GM10248 (cell line): ENCODE data around the gene SMIM7.
A peak's percentile ranks its signal among the peaks of the same experiment; 100 is the strongest.
"Not testable (repeated sequence)": the region's sequence is repeated elsewhere in the genome, so short reads cannot be mapped to it uniquely, and the experiment has no call there.

Source experiments
- CTCF ChIA-PET: fragments of 300-600 bp; sonication (Branson Sonifier 250); formaldehyde crosslinking; extraction: SDS; loops from one replicate; lab custom pipeline; 2021; ENCODE audit warnings: antibody characterized with exemption; lab: Yijun Ruan, JAX
- POLR2A ChIA-PET: fragments of 350-650 bp; sonication (Branson Sonifier 250); formaldehyde crosslinking; extraction: SDS; loops from one replicate; lab custom pipeline; 2020; ENCODE audit warnings: antibody characterized with exemption; lab: Yijun Ruan, JAX
- DNase-seq: peaks from one replicate; pipeline ENCODE4 v3.0.0; 2012; ENCODE audit errors: extremely low spot score
- CTCF ChIP-seq: IDR thresholded peaks from 2 replicates; pipeline ENCODE4 v1.5.1; 2012; ENCODE audit warnings: mild to moderate bottlenecking, low read depth; ENCODE audit errors: extremely low read depth, missing control alignments, control extremely low read depth

Gene SMIM7

GRCh38 chr19:16671652-16672274, 11.8 kb upstream of the SMIM7 start:
- TF ChIP-seq CTCF: no peak
- DNase-seq: no peak
- POLR2A ChIA-PET: no interaction called here
- CTCF ChIA-PET: interaction anchor here (1.5 to 2.4 kb wide), 3 partner anchors 16 to 44 kb away, joined by 3 to 7 read pairs (median 6); no protein-coding TSS in a partner anchor

- CTCF ChIA-PET: interaction anchor here (0.8 kb wide), 1 partner anchor 10 kb away, joined by 4 read pairs; the partner anchor contains the start of gene TMEM38A
- POLR2A ChIA-PET: interaction anchor here (0.7 kb wide), 1 partner anchor 791 kb away, joined by 3 read pairs; the partner anchor contains the start of gene NXNL1
- DNase-seq: no peak
- no peak for TF ChIP-seq CTCF
These were observed 10.3 kb upstream of the SMIM7 start for GRCh38 chr19:16670291-16670690.

- DNase-seq, POLR2A ChIA-PET, CTCF ChIA-PET: not testable (repeated sequence)
These were observed 8.8 kb upstream of the SMIM7 start for GRCh38 chr19:16668702-16669101.

GRCh38 chr19:16668176-16668575, 8.2 kb upstream of the SMIM7 start:
- no peak for DNase-seq
- ChIA-PET POLR2A (no interaction called here), CTCF (no interaction called here)
- TF ChIP-seq CTCF: no peak

GRCh38 chr19:16661480-16662034, 1.6 kb upstream of the SMIM7 start:
- peak; percentile 57 for DNase-seq
- TF ChIP-seq CTCF: no peak
- POLR2A ChIA-PET: interaction anchor here (2.3 kb wide), 1 partner anchor 33 kb away, joined by 14 read pairs; the partner anchor contains the start of gene MED26
- CTCF ChIA-PET: interaction anchor here (1.1 kb wide), 2 partner anchors 70 to 218 kb away, joined by 3 read pairs; no protein-coding TSS in a partner anchor

GRCh38 chr19:16660763-16661479, 977 bp upstream of the SMIM7 start, which contains the start of gene TMEM38A:
Gene TMEM38A (plus strand): TSS chr19:16661139. CDS start chr19:16661218, 79 bp downstream.
- DNase-seq: peak; percentile 65
- ChIA-PET POLR2A (interaction anchor here (0.6 to 2.3 kb wide), 3 partner anchors 17 to 76 kb away, joined by 3 to 14 read pairs (median 6); partner anchors contain the start of gene MED26), CTCF (interaction anchor here (1.0 to 1.1 kb wide), 5 partner anchors 9 to 218 kb away, joined by 3 to 4 read pairs (median 3); no protein-coding TSS in a partner anchor)
- no peak for TF ChIP-seq CTCF
